Panc1 (cell line): ENCODE measurements around the gene HIPK2.

Experiments
- CTCF ChIP-seq: fragments of 450-650 bp; IDR thresholded peaks from 2 replicates; pipeline ENCODE4 v1.5.1; 2017; ENCODE audit warnings: mild to moderate bottlenecking
- REST ChIP-seq, 2 experiments: IDR thresholded peaks; 2 replicates each; pipeline ENCODE4 v1.6.1; 2011 to 2012; ENCODE audit warnings: low read depth in 2 of 2, control low read depth in 1 of 2, low read length in 1 of 2, mild to moderate bottlenecking in 1 of 2, moderate library complexity in 1 of 2; ENCODE audit not compliant: insufficient read depth in 1 of 2

- no peak for TF ChIP-seq CTCF
- TF ChIP-seq REST (IDR thresholded peaks at IDR 0.05; ENCODE audit: insufficient read depth in 1 of 2, low read depth in 2 of 2, low read length in 1 of 2): no peak
Observed at GRCh38 chr7:139669106-139670061, 108.4 kb downstream of the HIPK2 start.
